Germinal center (tissue), 1 donor: ENCODE measurements around the gene NMT2.

Experiments
- DNase-seq: peaks from one replicate; pipeline ENCODE4 v3.0.0; 2012; ENCODE audit warnings: mixed read lengths, low spot score

The NMT2 gene

GRCh38 chr10:15092855-15093408 lies 75.6 kb downstream of the NMT2 start:
- DNase-seq, result no peak

- no peak for DNase-seq
Observed at GRCh38 chr10:15091418-15091817, 77.1 kb downstream of the NMT2 start.

- peak; percentile 98 for DNase-seq
Observed at GRCh38 chr10:15088428-15089261, 79.8 kb downstream of the NMT2 start, which contains the start of gene ACBD7. TSS of gene ACBD7 (minus strand) at chr10:15088776. CDS start at chr10:15088728, 48 bp downstream.

GRCh38 chr10:15084502-15084922 lies 84.0 kb downstream of the NMT2 start:
- no peak for DNase-seq

- DNase-seq, result no peak
Observed at GRCh38 chr10:15083674-15084501, 84.6 kb downstream of the NMT2 start.

GRCh38 chr10:15075421-15075820 lies 93.1 kb downstream of the NMT2 start:
- DNase-seq, result no peak

GRCh38 chr10:15072358-15072757 lies 96.1 kb downstream of the NMT2 start:
- no peak for DNase-seq

GRCh38 chr10:15069230-15069629 lies 99.3 kb downstream of the NMT2 start:
- DNase-seq, result no peak

- DNase-seq, result no peak
Observed at GRCh38 chr10:15068802-15069201, 99.7 kb downstream of the NMT2 start.

GRCh38 chr10:15067154-15067553 lies 101.3 kb downstream of the NMT2 start:
- no peak for DNase-seq

- DNase-seq, result no peak
Observed at GRCh38 chr10:15060638-15061037, 107.9 kb downstream of the NMT2 start.

GRCh38 chr10:15059914-15060313 lies 108.6 kb downstream of the NMT2 start:
- DNase-seq, result no peak

GRCh38 chr10:15058689-15059088 lies 109.8 kb downstream of the NMT2 start:
- no peak for DNase-seq
